HG03460 (cell line): Measurements from ENCODE around the gene THY1.
"Not testable (repeated sequence)": the region's sequence is repeated elsewhere in the genome, so short reads cannot be mapped to it uniquely, and the experiment has no call there.

ENCODE experiments used
- ATAC-seq: cut with Tn5 transposase; IDR thresholded peaks from one replicate; pipeline ENCODE4 v1.9.1; 2021; ENCODE audit not compliant: unreplicated experiment

THY1 gene

GRCh38 chr11:119419834-119420492 is 3.0 kb downstream of the THY1 start:
- no peak for ATAC-seq

GRCh38 chr11:119419246-119419645 is 3.7 kb downstream of the THY1 start:
- no peak for ATAC-seq

GRCh38 chr11:119418759-119419158 is 4.2 kb downstream of the THY1 start:
- ATAC-seq, result no peak

- no peak for ATAC-seq
Observed at GRCh38 chr11:119417726-119418540, 5.0 kb downstream of the THY1 start.

- no peak for ATAC-seq
Observed at GRCh38 chr11:119416606-119417580, 6.1 kb downstream of the THY1 start.

GRCh38 chr11:119415966-119416365 is 7.0 kb downstream of the THY1 start:
- ATAC-seq, result no peak

GRCh38 chr11:119415517-119415916 is 7.5 kb downstream of the THY1 start:
- ATAC-seq, result no peak

GRCh38 chr11:119414734-119415133 is 8.2 kb downstream of the THY1 start:
- no peak for ATAC-seq

- ATAC-seq, result no peak
Observed at GRCh38 chr11:119414321-119414720, 8.7 kb downstream of the THY1 start.

GRCh38 chr11:119412072-119412471 is 10.9 kb downstream of the THY1 start:
- ATAC-seq, result no peak

GRCh38 chr11:119410501-119410900 is 12.5 kb downstream of the THY1 start:
- no peak for ATAC-seq

- no peak for ATAC-seq
Observed at GRCh38 chr11:119409731-119410130, 13.2 kb downstream of the THY1 start.

GRCh38 chr11:119406005-119406404 is 17.0 kb downstream of the THY1 start:
- no peak for ATAC-seq

GRCh38 chr11:119405448-119405847 is 17.5 kb downstream of the THY1 start:
- not testable (repeated sequence) for ATAC-seq

- ATAC-seq, result no peak
Observed at GRCh38 chr11:119404872-119405271, 18.1 kb downstream of the THY1 start.

GRCh38 chr11:119403021-119403420 is 20.0 kb downstream of the THY1 start:
- ATAC-seq, result no peak

- no peak for ATAC-seq
Observed at GRCh38 chr11:119402470-119402869, 20.5 kb downstream of the THY1 start.

GRCh38 chr11:119400860-119401259 is 22.1 kb downstream of the THY1 start:
- no peak for ATAC-seq

- no peak for ATAC-seq
Observed at GRCh38 chr11:119397740-119398139, 25.2 kb downstream of the THY1 start.

GRCh38 chr11:119396835-119397234 is 26.1 kb downstream of the THY1 start:
- no peak for ATAC-seq

- ATAC-seq, result no peak
Observed at GRCh38 chr11:119391275-119391674, 31.7 kb downstream of the THY1 start.
